ENCODE results near the gene PLP2. TPM values are rescaled to one million over a fixed set of nuclear protein-coding genes. Genes with fewer than 3 reads are reported as not detected.

PLP2 gene
- total RNA-seq, 2 donors from 2014 or later: 50.6 to 54.0 TPM

DNA sequence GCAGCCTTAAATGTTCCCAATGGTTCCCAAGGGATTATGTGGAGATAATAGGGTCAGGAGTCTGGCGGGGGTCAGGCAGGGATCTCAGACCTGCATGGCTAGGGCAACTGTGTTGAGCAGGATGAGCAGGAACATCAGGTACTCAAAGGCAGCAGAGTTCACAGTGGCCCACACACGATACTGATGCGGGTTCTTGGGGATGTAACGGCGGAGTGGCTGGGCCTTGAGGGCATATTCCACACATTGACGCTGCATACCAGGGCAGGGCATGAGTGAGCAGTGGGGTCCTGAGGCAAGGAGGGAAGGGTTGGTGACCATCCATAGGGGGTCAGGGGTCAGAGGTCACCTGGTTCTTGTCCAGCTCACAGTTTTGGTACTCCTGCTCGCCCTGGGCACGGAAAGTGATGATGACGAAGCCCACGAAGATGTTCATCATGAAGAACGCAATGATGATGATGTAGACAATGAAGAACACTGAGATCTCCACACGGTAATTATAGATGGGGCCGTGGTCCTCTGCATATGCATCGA is 43.4 kb downstream of the PLP2 start:
- ATAC-seq: no peak
- Mint-ChIP-seq H3K4me1 (ENCODE audit: low read depth in 2 of 2) (no peaks in the 10 kb centered on the region), H3K4me3 (no peak overlapping the region), H3K9me3 (peaks cover 5% of the 10 kb centered on the region), H3K36me3 (no peaks in the 10 kb centered on the region), H3K27ac (no peak overlapping the region), H3K27me3 (peaks cover 0 to 3% of the 10 kb centered on the region in 2 donors)
- DNase-seq (ENCODE audit: low spot score): peak; percentile 47

DNA sequence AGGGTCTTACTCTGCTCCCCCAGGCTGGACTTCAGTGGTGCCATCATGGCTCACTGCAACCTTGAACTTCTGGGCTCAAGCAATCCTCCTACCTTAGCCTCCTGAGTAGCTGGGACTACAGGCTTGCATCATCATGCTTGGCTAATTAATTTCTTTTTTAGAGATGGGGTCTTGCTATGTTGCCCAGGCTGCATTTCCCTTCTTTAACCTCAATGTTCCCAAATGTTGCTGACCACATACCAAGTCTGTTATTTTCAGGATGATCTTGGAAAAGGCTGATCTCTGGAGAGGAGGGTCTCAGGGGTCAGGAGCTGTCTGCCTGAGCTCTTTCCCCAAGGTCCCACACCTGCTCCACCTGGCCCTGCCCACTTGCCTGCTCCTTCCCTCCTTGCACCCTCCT is 48.4 kb downstream of the PLP2 start:
- DNase-seq (ENCODE audit: low spot score) (no peak), ATAC-seq (no peak)
- Mint-ChIP-seq H3K36me3 (no peaks in the 10 kb centered on the region), H3K4me3 (no peak overlapping the region), H3K4me1 (ENCODE audit: low read depth in 2 of 2) (peaks cover 0 to 5% of the 10 kb centered on the region in 2 donors), H3K27ac (no peak overlapping the region), H3K27me3 (peaks cover 0 to 15% of the 10 kb centered on the region in 2 donors), H3K9me3 (no peaks in the 10 kb centered on the region)

DNA sequence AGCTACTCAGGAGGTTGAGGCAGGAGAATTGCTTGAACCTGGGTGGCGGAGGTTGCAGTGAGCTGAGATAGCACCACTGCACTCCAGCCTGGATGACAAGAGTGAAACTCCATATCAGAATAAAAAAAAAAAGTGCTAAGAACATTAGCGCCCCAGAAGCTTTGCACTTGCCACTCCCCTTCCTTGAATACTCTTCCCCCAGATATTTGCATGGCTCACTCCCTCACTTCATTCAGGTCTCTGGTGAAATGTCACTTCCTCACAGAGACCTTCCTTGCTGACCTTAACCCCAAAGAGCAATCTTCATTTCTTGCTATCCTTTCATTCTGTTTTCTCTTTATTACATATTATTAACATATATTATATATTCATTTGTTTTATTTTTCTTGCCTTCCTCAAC is 50.2 kb downstream of the PLP2 start:
- no peak for ATAC-seq
- no peak overlapping the region for H3K4me3 Mint-ChIP-seq
- peaks cover 0 to 18% of the 10 kb centered on the region in 2 donors for H3K27me3 Mint-ChIP-seq
- no peaks in the 10 kb centered on the region for H3K9me3 Mint-ChIP-seq
- H3K36me3 Mint-ChIP-seq: no peaks in the 10 kb centered on the region
- H3K27ac Mint-ChIP-seq: no peak overlapping the region
- peaks cover 0 to 5% of the 10 kb centered on the region in 2 donors for H3K4me1 Mint-ChIP-seq (ENCODE audit: low read depth in 2 of 2)
- DNase-seq (ENCODE audit: low spot score): no peak

Other genes starting within 250 kb of the PLP2 start
- 10 to 100 TPM; 75.8 to 79.9 TPM for gene OTUD5, start 214.3 kb upstream of the PLP2 start, total RNA-seq
- gene KCND1, start 200.1 kb upstream of the PLP2 start, total RNA-seq: 1 to 10 TPM; 3.3 to 6.2 TPM
- 100 to 1,000 TPM in 1 of 2 donors, 10 to 100 TPM in 1; 97.8 to 143 TPM for gene GRIPAP1, start 169.6 kb upstream of the PLP2 start, total RNA-seq
- gene TFE3, start 128.5 kb upstream of the PLP2 start, total RNA-seq: 10 to 100 TPM; 38.6 to 45.6 TPM
- 1 to 10 TPM; 5.3 to 9.0 TPM for gene CCDC120, start 112.9 kb upstream of the PLP2 start, total RNA-seq
- gene PRAF2, start 97.9 kb upstream of the PLP2 start, total RNA-seq: 10 to 100 TPM; 16.4 to 19.5 TPM
- gene WDR45, start 92.0 kb upstream of the PLP2 start, total RNA-seq: 10 to 100 TPM; 48.1 to 62.3 TPM
- gene GPKOW, start 48.2 kb upstream of the PLP2 start, total RNA-seq: 10 to 100 TPM; 19.1 to 27.7 TPM
- gene MAGIX, start 9.1 kb upstream of the PLP2 start, total RNA-seq: 1 to 10 TPM; 1.2 to 1.3 TPM
- gene PRICKLE3, start 14.5 kb downstream of the PLP2 start, total RNA-seq: 10 to 100 TPM; 13.1 to 16.0 TPM
- gene SYP, start 28.3 kb downstream of the PLP2 start, total RNA-seq: 1 to 10 TPM in 1 of 2 donors, under 1 TPM in 1; 0.84 to 1.7 TPM
- under 1 TPM in 1 of 2 donors, not detected in 1; 0.14 TPM for gene CACNA1F, start 61.4 kb downstream of the PLP2 start, total RNA-seq
- gene CCDC22, start 63.6 kb downstream of the PLP2 start, total RNA-seq: 10 to 100 TPM; 25.6 to 25.7 TPM
- gene FOXP3, start 92.8 kb downstream of the PLP2 start, total RNA-seq: under 1 TPM; 0.55 to 0.78 TPM
- gene PPP1R3F, start 97.9 kb downstream of the PLP2 start, total RNA-seq: 1 to 10 TPM; 3.4 to 3.8 TPM
- gene GAGE10, start 131.7 kb downstream of the PLP2 start, total RNA-seq: not detected
- gene GAGE12J, start 150.1 kb downstream of the PLP2 start, total RNA-seq: not detected
- gene GAGE13, start 159.7 kb downstream of the PLP2 start, total RNA-seq: not detected

Measured in natural killer cell treated with Interleukin-12 subunit alpha and Interleukin-12 subunit beta and Interleukin-15 and Interleukin-18, amount 100 ng/mL, for 72 hours (primary cell).